Limb (tissue), 2 donors: ENCODE results near the gene PSKH1.
"Not testable (repeated sequence)": the region's sequence is repeated elsewhere in the genome, so short reads cannot be mapped to it uniquely, and the experiment has no call there.

ENCODE experiments used
- DNase-seq, 2 donors: peaks; one replicate each; pipeline ENCODE4 v3.0.0-alpha.2; 2016; ENCODE audit errors: extremely low spot score in 2 of 2

The PSKH1 gene

GRCh38 chr16:67957622-67958021 is 64.6 kb downstream of the PSKH1 start:
- no peak for DNase-seq

GRCh38 chr16:67959536-67960329 is 66.7 kb downstream of the PSKH1 start:
- DNase-seq = no peak

- no peak for DNase-seq
Observed at GRCh38 chr16:67961551-67961957, 68.5 kb downstream of the PSKH1 start.

- no peak for DNase-seq
Observed at GRCh38 chr16:67962135-67962534, 69.1 kb downstream of the PSKH1 start.

- DNase-seq = no peak
Observed at GRCh38 chr16:67963292-67963661, 70.2 kb downstream of the PSKH1 start.

- no peak for DNase-seq
Observed at GRCh38 chr16:67963662-67964321, 70.7 kb downstream of the PSKH1 start.

GRCh38 chr16:67964477-67965131 is 71.5 kb downstream of the PSKH1 start:
- DNase-seq = no peak

GRCh38 chr16:67965668-67966548 is 72.9 kb downstream of the PSKH1 start:
- no peak for DNase-seq

- DNase-seq = no peak
Observed at GRCh38 chr16:67966549-67967182, 73.6 kb downstream of the PSKH1 start.

GRCh38 chr16:67967183-67967957 is 74.3 kb downstream of the PSKH1 start:
- no peak for DNase-seq

GRCh38 chr16:67967958-67968399 is 74.9 kb downstream of the PSKH1 start:
- DNase-seq = peak in 1 of 2 donors; percentile 79

GRCh38 chr16:67968400-67969253 is 75.6 kb downstream of the PSKH1 start, which contains the start of gene SLC12A4:
Gene SLC12A4, minus strand, starts transcription at chr16:67968637. Its CDS starts 84 bp downstream, at chr16:67968553.
- peak; percentile 91 for DNase-seq

- no peak for DNase-seq
Observed at GRCh38 chr16:67969254-67970039, 76.4 kb downstream of the PSKH1 start.

- DNase-seq = no peak
Observed at GRCh38 chr16:67971111-67971510, 78.1 kb downstream of the PSKH1 start.

- DNase-seq = not testable (repeated sequence)
Observed at GRCh38 chr16:67972285-67972684, 79.2 kb downstream of the PSKH1 start.

GRCh38 chr16:67975321-67976105 is 82.5 kb downstream of the PSKH1 start:
- no peak for DNase-seq

GRCh38 chr16:67976205-67976604 is 83.2 kb downstream of the PSKH1 start:
- no peak for DNase-seq
